NCI-H526 treated with DMSO at 0.1 percent for 48 hours (cell line): Measurements from ENCODE around the gene PRSS38.

ENCODE experiments used
- DNase-seq: peaks from one replicate; lab custom pipeline; 2025; lab: John Stamatoyannopoulos, UW

PRSS38 gene

DNA sequence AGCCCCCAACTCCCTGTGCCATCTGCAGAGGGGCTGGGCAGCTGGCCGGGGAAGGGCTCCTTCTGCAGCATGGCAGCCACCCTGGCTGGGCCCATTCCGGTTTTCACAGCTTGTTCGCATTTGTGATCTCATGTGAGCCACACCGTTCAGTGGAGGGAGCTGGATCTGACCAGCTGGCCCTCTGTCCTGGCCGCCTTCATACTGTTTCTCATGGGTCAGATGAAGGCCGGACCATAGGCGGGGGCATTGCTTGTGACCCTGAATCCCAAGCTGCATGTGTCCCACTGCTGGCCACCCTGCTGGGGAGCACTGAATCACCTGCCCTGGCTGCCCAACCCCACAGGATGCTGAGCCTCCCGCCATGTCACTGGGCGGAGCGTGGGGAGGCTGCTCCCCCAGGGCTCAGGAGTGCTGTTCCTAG, 36.4 kb upstream of the PRSS38 start:
- no peak for DNase-seq

DNA sequence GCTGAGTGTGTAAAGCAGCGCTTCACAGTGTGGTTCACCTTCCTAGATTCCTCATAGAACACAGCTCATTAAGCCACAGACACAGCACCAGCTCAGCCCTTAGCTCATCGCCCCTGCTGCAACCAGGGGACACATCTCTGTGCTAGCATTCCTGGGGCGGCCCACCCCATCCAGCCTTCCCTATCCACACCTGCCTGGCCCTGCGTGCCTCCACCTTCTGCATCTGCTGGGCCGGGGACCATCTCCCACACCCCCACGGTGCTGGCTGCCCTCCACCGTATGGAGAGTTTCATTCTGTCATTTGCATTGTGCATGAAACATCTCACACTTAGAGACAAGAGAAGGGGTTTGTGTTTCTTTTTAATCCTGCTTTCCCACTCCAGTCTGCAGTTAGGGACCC, 35.8 kb upstream of the PRSS38 start:
- DNase-seq = no peak

- no peak for DNase-seq
Observed at GRCh38 chr1:227780101-227781044, 35.1 kb upstream of the PRSS38 start.

GRCh38 chr1:227781314-227781930, 34.1 kb upstream of the PRSS38 start:
- DNase-seq = no peak

GRCh38 chr1:227782226-227782625, 33.2 kb upstream of the PRSS38 start:
- no peak for DNase-seq

- no peak for DNase-seq
Observed at GRCh38 chr1:227785094-227785804, 30.2 kb upstream of the PRSS38 start.

DNA sequence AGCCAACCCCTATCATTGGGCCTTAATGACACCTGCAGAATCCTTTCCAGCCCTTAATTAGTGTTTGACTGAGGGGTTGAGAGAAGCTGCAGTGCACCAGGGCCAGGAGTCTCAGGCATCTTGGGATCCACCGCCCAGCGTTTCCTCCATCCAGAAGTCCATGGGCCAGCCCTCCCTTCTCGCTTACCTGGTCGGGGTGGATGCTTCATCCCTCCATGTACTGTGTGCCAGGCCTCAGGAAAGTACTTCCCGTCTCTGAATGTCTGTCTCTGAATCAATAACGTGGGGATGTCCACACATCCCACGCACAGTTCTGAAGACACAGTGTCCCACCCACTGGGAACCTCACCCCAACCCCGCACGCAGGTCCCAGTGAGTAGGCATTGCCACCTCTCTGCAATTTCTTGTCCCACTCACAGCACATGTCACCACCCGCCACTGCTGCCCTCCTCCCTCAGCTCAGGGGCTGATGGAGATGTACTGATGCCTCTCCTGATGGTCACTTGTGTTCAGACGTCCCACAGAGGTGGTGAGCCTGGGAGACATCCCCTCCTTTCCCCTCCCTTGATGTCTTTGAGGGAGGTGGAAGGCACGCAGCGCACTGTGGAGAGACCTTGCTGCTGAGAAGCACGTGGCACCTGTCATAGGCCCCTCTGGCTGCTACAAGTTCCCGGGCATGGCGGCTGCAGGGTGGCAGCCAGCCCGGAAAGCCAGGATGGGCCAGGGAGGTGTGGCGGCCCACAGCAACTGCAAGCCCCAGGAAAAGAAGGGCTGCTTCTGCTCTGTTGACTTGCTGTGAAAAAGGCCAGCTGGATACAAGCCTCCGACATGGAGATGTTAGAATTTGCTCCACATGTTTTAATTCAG, 29.4 kb upstream of the PRSS38 start:
- no peak for DNase-seq

DNA sequence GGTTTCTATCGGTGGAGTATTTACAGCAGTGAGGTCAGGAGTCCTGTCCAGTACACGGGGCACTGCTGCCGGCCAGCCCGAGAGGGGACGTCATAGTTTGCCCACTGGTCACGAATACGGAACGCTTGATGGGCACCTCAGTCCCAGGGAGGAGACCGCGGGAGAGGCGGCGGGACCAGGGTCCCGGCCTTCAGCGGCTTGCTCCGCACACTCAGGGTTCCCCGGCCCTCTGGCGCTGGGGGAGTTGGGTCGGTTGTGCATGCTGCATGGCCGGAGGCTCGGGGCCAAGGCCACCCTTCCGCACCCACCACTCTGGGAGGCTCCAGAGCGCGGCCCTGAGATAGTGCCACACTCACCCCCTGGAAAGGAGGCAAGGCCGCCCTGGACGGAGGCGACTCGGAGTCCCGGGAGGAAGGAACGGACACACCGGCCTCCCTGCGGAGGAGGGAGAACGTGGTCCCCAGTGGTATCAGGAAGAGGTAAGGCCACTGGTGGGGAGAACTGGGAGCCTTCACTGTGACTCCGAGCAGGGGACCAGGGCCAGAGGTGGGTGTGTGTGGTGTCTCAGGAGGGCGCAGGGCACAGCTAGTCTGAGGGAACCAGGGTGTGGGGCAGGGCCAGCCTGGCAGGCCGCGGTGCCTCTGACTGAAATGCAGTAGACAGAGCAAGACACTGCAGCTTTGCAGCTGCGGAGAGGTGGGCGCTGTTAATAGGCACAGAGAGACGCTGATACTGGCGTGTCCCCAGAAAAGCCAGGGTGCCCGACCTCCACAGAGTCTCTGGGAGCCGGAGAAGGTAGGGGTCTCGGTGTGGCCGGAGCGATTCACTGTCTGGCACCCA, 28.6 kb upstream of the PRSS38 start:
- no peak for DNase-seq

GRCh38 chr1:227787513-227788270, 27.8 kb upstream of the PRSS38 start:
- DNase-seq = peak; percentile 72

- DNase-seq = no peak
Observed at GRCh38 chr1:227788271-227789083, 27.0 kb upstream of the PRSS38 start.

DNA sequence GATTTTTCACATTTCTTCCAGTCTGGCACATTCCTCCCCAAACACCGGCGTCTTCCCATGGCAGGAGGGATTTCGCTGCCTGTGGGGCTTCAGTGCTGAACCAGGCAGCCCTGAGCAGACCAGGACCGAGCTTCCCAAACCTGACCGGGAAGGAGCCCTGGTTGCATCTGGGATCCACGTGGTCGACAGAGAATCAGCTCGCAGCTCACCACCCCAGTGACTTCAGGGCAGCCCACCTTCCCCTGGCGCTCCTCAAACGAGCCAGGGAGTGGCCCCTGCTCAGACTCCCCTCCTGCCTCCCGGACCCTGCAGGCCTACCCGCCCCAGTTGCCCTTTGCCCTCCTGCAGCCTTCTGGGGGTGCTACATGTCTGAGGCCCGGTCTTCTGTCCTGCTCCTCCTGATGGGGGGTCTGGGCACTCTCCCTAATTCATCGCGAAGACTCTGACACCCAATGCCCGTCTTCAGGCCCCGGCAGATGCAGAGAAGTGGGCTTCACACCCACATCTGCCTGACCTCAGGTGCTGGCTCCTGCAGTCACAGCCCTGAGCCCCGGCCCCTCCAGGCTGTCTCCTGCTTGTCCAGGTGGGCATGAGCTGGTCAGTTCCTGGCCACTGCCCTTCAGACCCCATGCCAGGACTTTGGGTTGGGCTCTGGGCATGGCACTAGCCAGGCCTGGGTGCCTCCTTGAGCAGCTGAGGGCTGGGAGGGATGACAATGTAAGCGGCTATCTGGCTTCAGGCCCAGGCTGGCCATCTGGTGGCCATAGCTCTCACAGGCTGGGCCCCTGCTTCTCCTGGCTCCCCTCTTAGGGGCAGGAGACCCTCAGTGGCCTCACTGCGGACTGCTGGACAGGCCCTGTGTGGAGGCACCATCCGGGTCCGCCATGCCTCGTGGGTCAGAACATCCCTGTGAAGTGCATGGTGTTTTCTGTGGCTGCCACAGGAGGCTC, 26.1 kb upstream of the PRSS38 start:
- no peak for DNase-seq

GRCh38 chr1:227790034-227790400, 25.5 kb upstream of the PRSS38 start:
- no peak for DNase-seq

GRCh38 chr1:227790868-227791267, 24.6 kb upstream of the PRSS38 start:
- DNase-seq = no peak

GRCh38 chr1:227791425-227792143, 23.9 kb upstream of the PRSS38 start:
- DNase-seq = no peak

GRCh38 chr1:227792216-227793078, 23.0 kb upstream of the PRSS38 start:
- DNase-seq = no peak
